Neural progenitor cell (in vitro differentiated cells): ENCODE results near the gene RAB13. TPM values are rescaled to one million over a fixed set of nuclear protein-coding genes. Genes with fewer than 3 reads are reported as not detected.
"Not testable (repeated sequence)": the region's sequence is repeated elsewhere in the genome, so short reads cannot be mapped to it uniquely, and the experiment has no call there.

Experiments
- DNase-seq: peaks from one replicate; pipeline ENCODE4 v3.0.0-alpha.2; 2016; ENCODE audit warnings: low spot score
- H2AFZ ChIP-seq: fragments of 200-600 bp; sonication (generic); replicated peaks from 2 replicates; pipeline ENCODE4 v1.6.1; 2016; ENCODE audit warnings: antibody characterized with exemption
- H3F3A ChIP-seq: fragments of 200-600 bp; sonication (generic); 2 replicates; pipeline ENCODE4 v1.6.1; 2016; ENCODE audit warnings: antibody characterized with exemption, low read depth
- H3K27ac ChIP-seq: fragments of 200-600 bp; sonication (generic); 2 replicates; pipeline ENCODE4 v1.5.1; 2016; ENCODE audit warnings: mild to moderate bottlenecking
- H3K27me3 ChIP-seq: fragments of 200-600 bp; sonication (generic); 2 replicates; pipeline ENCODE4 v1.6.1; 2016; ENCODE audit warnings: mild to moderate bottlenecking, moderate library complexity
- H3K36me3 ChIP-seq: fragments of 200-600 bp; sonication (generic); 2 replicates; pipeline ENCODE4 v1.5.1; 2016
- H3K4me1 ChIP-seq: fragments of 200-600 bp; sonication (generic); 2 replicates; pipeline ENCODE4 v1.6.1; 2016; ENCODE audit warnings: mixed run types
- H3K4me2 ChIP-seq: fragments of 200-600 bp; sonication (generic); 2 replicates; pipeline ENCODE4 v1.6.1; 2016
- H3K4me3 ChIP-seq: fragments of 200-600 bp; sonication (generic); 2 replicates; pipeline ENCODE4 v1.5.1; 2016
- H3K79me2 ChIP-seq: fragments of 200-600 bp; sonication (generic); 2 replicates; pipeline ENCODE4 v1.6.1; 2016; ENCODE audit warnings: low read depth
- H3K9ac ChIP-seq: fragments of 200-600 bp; sonication (generic); 2 replicates; pipeline ENCODE4 v1.6.1; 2016
- H3K9me3 ChIP-seq: fragments of 200-600 bp; sonication (generic); 2 replicates; pipeline ENCODE4 v1.5.1; 2016; ENCODE audit warnings: low read depth
- H4K20me1 ChIP-seq: fragments of 200-600 bp; sonication (generic); 2 replicates; pipeline ENCODE4 v1.6.1; 2016; ENCODE audit warnings: low read depth
- H3K27ac Mint-ChIP-seq: 3 replicates; pipeline ENCODE4 v1.8.0; 2021; ENCODE audit warnings: mixed read lengths
- H3K27me3 Mint-ChIP-seq: 2 replicates; pipeline ENCODE4 v1.8.0; 2022; ENCODE audit warnings: low read depth, mild to moderate bottlenecking, inconsistent platforms, moderate library complexity, mixed read lengths; ENCODE audit not compliant: insufficient read depth
- H3K36me3 Mint-ChIP-seq: 3 replicates; pipeline ENCODE4 v1.8.0; 2021; ENCODE audit warnings: mixed read lengths
- H3K4me1 Mint-ChIP-seq: 3 replicates; pipeline ENCODE4 v1.8.0; 2021; ENCODE audit warnings: mixed read lengths
- H3K4me3 Mint-ChIP-seq: 3 replicates; pipeline ENCODE4 v1.8.0; 2021; ENCODE audit warnings: mild to moderate bottlenecking, moderate library complexity, mixed read lengths
- H3K9me3 Mint-ChIP-seq: 3 replicates; pipeline ENCODE4 v1.8.0; 2020; ENCODE audit warnings: mixed read lengths
- CTCF ChIP-seq: fragments of 200-600 bp; sonication (generic); IDR thresholded peaks from 2 replicates; pipeline ENCODE4 v1.5.1; 2017; ENCODE audit warnings: antibody characterized with exemption, mild to moderate bottlenecking
- EZH2 ChIP-seq: fragments of 200-600 bp; sonication (generic); IDR thresholded peaks from 2 replicates; pipeline ENCODE4 v1.6.1; 2017; ENCODE audit warnings: antibody characterized with exemption, mild to moderate bottlenecking, moderate library complexity
- EZH2phosphoT487 ChIP-seq: fragments of 200-600 bp; sonication (generic); IDR thresholded peaks from 2 replicates; pipeline ENCODE4 v1.6.1; 2017; ENCODE audit warnings: antibody characterized with exemption
- total RNA-seq: library from RNA; depleted of rRNA; stranded (reverse); fragments of >200 nt; gene quantifications from 2 replicates; pipeline ENCODE4 v1.2.3, GENCODE V29; 2015; ENCODE audit warnings: low replicate concordance

RAB13 gene
- total RNA-seq, 1 donor from 2014 or later = 14.3 TPM

GRCh38 chr1:154014154-154014907 is 28.2 kb upstream of the RAB13 start:
- Mint-ChIP-seq H3K36me3 (no peaks in the 10 kb centered on the region), H3K9me3 (no peaks in the 10 kb centered on the region), H3K4me1 (no peaks in the 10 kb centered on the region), H3K27me3 (peaks cover 6% of the 10 kb centered on the region), H3K27ac (no peak overlapping the region), H3K4me3 (no peak overlapping the region)
- Histone ChIP-seq H3K4me2 (no peak overlapping the region), H3F3A (no peaks in the 10 kb centered on the region), H3K27ac (no peak overlapping the region), H2AFZ (no peak overlapping the region), H3K27me3 (no peaks in the 10 kb centered on the region), H3K9ac (no peak overlapping the region), H3K4me1 (no peaks in the 10 kb centered on the region), H3K79me2 (no peaks in the 10 kb centered on the region), H4K20me1 (no peaks in the 10 kb centered on the region), H3K9me3 (no peaks in the 10 kb centered on the region), H3K36me3 (no peaks in the 10 kb centered on the region), H3K4me3 (no peak overlapping the region)
- no peak for DNase-seq
- TF ChIP-seq EZH2 (no peak), EZH2phosphoT487 (no peak), CTCF (no peak)

GRCh38 chr1:154012543-154012942 is 26.4 kb upstream of the RAB13 start:
- H4K20me1 ChIP-seq, H3K79me2 ChIP-seq, H2AFZ ChIP-seq, H3K27me3 Mint-ChIP-seq, H3K4me3 ChIP-seq, H3K9me3 ChIP-seq, H3K27ac Mint-ChIP-seq, H3K36me3 Mint-ChIP-seq, DNase-seq, H3K27ac ChIP-seq, H3K4me1 ChIP-seq, H3K4me1 Mint-ChIP-seq, H3K27me3 ChIP-seq, H3K4me3 Mint-ChIP-seq, H3K9me3 Mint-ChIP-seq, H3F3A ChIP-seq, H3K9ac ChIP-seq, H3K4me2 ChIP-seq, H3K36me3 ChIP-seq: not testable (repeated sequence)

- no peaks in the 10 kb centered on the region for H3K27me3 ChIP-seq
- no peaks in the 10 kb centered on the region for H3K9me3 ChIP-seq
- Mint-ChIP-seq H3K36me3 (no peaks in the 10 kb centered on the region), H3K9me3 (no peaks in the 10 kb centered on the region), H3K27ac (no peak overlapping the region), H3K27me3 (peaks cover 3% of the 10 kb centered on the region), H3K4me3 (no peak overlapping the region), H3K4me1 (no peaks in the 10 kb centered on the region)
- H3K9ac ChIP-seq = no peak overlapping the region
- H3F3A ChIP-seq = no peaks in the 10 kb centered on the region
- no peak for DNase-seq
- H2AFZ ChIP-seq = no peak overlapping the region
- H3K4me1 ChIP-seq = no peaks in the 10 kb centered on the region
- H4K20me1 ChIP-seq = no peaks in the 10 kb centered on the region
- no peak overlapping the region for H3K27ac ChIP-seq
- H3K4me3 ChIP-seq = no peak overlapping the region
- TF ChIP-seq CTCF = no peak
- TF ChIP-seq EZH2 = no peak
- no peak for TF ChIP-seq EZH2phosphoT487
- no peaks in the 10 kb centered on the region for H3K79me2 ChIP-seq
- no peaks in the 10 kb centered on the region for H3K36me3 ChIP-seq
- H3K4me2 ChIP-seq = no peak overlapping the region
Measured at GRCh38 chr1:154012129-154012528, 26.0 kb upstream of the RAB13 start.

GRCh38 chr1:154006136-154006535 is 20.0 kb upstream of the RAB13 start:
- DNase-seq = no peak
- Mint-ChIP-seq H3K27ac (no peak overlapping the region), H3K36me3 (no peaks in the 10 kb centered on the region), H3K4me1 (no peaks in the 10 kb centered on the region), H3K9me3 (no peaks in the 10 kb centered on the region), H3K27me3 (peaks cover 3% of the 10 kb centered on the region), H3K4me3 (no peak overlapping the region)
- H3K9ac ChIP-seq = no peak overlapping the region
- H3F3A ChIP-seq = no peaks in the 10 kb centered on the region
- H3K27ac ChIP-seq = no peak overlapping the region
- TF ChIP-seq EZH2phosphoT487 (no peak), CTCF (no peak), EZH2 (no peak)
- no peaks in the 10 kb centered on the region for H3K79me2 ChIP-seq
- H2AFZ ChIP-seq = no peak overlapping the region
- H3K36me3 ChIP-seq = no peaks in the 10 kb centered on the region
- no peaks in the 10 kb centered on the region for H3K4me1 ChIP-seq
- H3K4me3 ChIP-seq = no peak overlapping the region
- no peaks in the 10 kb centered on the region for H4K20me1 ChIP-seq
- no peak overlapping the region for H3K4me2 ChIP-seq
- no peaks in the 10 kb centered on the region for H3K9me3 ChIP-seq
- H3K27me3 ChIP-seq = no peaks in the 10 kb centered on the region
